Neuronal stem cell (in vitro differentiated cells): Measurements from ENCODE around the gene MANBA.

Source experiments
- DNase-seq: peaks from one replicate; pipeline ENCODE4 v3.0.0-alpha.2; 2013; ENCODE audit warnings: low spot score
- H2AFZ ChIP-seq: one replicate; pipeline ENCODE4 v1.6.1; 2013; ENCODE audit warnings: mild to moderate bottlenecking, low read length, inconsistent platforms
- H2AK5ac ChIP-seq: 2 replicates; pipeline ENCODE4 v1.6.1; 2013; ENCODE audit warnings: low read depth, mild to moderate bottlenecking, inconsistent platforms, low read length, moderate library complexity, mixed read lengths
- H2BK120ac ChIP-seq: 2 replicates; pipeline ENCODE4 v1.6.1; 2013; ENCODE audit warnings: low read depth, mild to moderate bottlenecking, inconsistent platforms, low read length, moderate library complexity, mixed read lengths
- H2BK12ac ChIP-seq: one replicate; pipeline ENCODE4 v1.6.1; 2013; ENCODE audit warnings: low read length, inconsistent platforms
- H2BK15ac ChIP-seq: 2 replicates; pipeline ENCODE4 v1.6.1; 2013; ENCODE audit warnings: mild to moderate bottlenecking, low read length, inconsistent platforms, mixed read lengths
- H2BK5ac ChIP-seq: one replicate; pipeline ENCODE4 v1.6.1; 2013; ENCODE audit warnings: inconsistent platforms, mild to moderate bottlenecking, low read length, moderate library complexity
- H3K14ac ChIP-seq: one replicate; pipeline ENCODE4 v1.6.1; 2013; ENCODE audit warnings: low read length, inconsistent platforms
- H3K18ac ChIP-seq: 2 replicates; pipeline ENCODE4 v1.6.1; 2013; ENCODE audit warnings: low read length, inconsistent platforms
- H3K23ac ChIP-seq: 2 replicates; pipeline ENCODE4 v1.6.1; 2013; ENCODE audit warnings: low read depth, mild to moderate bottlenecking, mixed read lengths, low read length, inconsistent platforms; ENCODE audit not compliant: poor library complexity
- H3K27ac ChIP-seq: replicated peaks from 3 replicates; pipeline ENCODE4 v1.5.1; 2013; ENCODE audit warnings: low read length, inconsistent platforms
- H3K27me3 ChIP-seq, 3 experiments: 2 replicates each; pipeline ENCODE4 v1.6.1; 2013; ENCODE audit warnings: low read length in 3 of 3, mild to moderate bottlenecking in 2 of 3, inconsistent platforms in 1 of 3, low read depth in 1 of 3, mixed read lengths in 1 of 3, moderate library complexity in 1 of 3; ENCODE audit not compliant: control insufficient read depth in 3 of 3, insufficient read depth in 3 of 3
- H3K36me3 ChIP-seq, 2 donors: replicated peaks in 1 of 2; 2 replicates each; pipeline ENCODE4 v1.6.1; 2013; ENCODE audit warnings: low read length in 2 of 2; ENCODE audit not compliant: control insufficient read depth in 2 of 2, insufficient read depth in 2 of 2
- H3K4ac ChIP-seq: 2 replicates; pipeline ENCODE4 v1.6.1; 2013; ENCODE audit warnings: inconsistent platforms, mild to moderate bottlenecking, low read length, moderate library complexity
- H3K4me1 ChIP-seq, 2 donors: 1 replicate in 1 of 2; 2 replicates in 1 of 2; pipeline ENCODE4 v1.6.1; 2013; ENCODE audit warnings: low read length in 2 of 2, low read depth in 1 of 2; ENCODE audit not compliant: control insufficient read depth in 2 of 2, insufficient read depth in 1 of 2
- H3K4me2 ChIP-seq: one replicate; pipeline ENCODE4 v1.6.1; 2013; ENCODE audit warnings: mild to moderate bottlenecking, low read length, inconsistent platforms; ENCODE audit not compliant: insufficient read depth, poor library complexity, severe bottlenecking
- H3K4me3 ChIP-seq, 2 donors: 2 replicates each; pipeline ENCODE4 v1.5.1; 2013; ENCODE audit warnings: low read length in 2 of 2, mild to moderate bottlenecking in 2 of 2, inconsistent platforms in 1 of 2, moderate library complexity in 1 of 2
- H3K79me1 ChIP-seq: one replicate; pipeline ENCODE4 v1.6.1; 2013; ENCODE audit warnings: low read depth, mild to moderate bottlenecking, inconsistent platforms, low read length, moderate library complexity
- H3K9ac ChIP-seq: one replicate; pipeline ENCODE4 v1.6.1; 2013; ENCODE audit warnings: mild to moderate bottlenecking, low read depth, low read length, inconsistent platforms; ENCODE audit not compliant: poor library complexity
- H3K9me3 ChIP-seq, 2 donors: replicated peaks in 1 of 2; 2 replicates each; pipeline versions ENCODE3 to v1.6.1; 2013; ENCODE audit warnings: low read length in 2 of 2, mild to moderate bottlenecking in 2 of 2, inconsistent platforms in 1 of 2, low read depth in 1 of 2, mixed read lengths in 1 of 2, moderate library complexity in 1 of 2; ENCODE audit not compliant: control insufficient read depth in 2 of 2, insufficient read depth in 1 of 2
- H4K8ac ChIP-seq: one replicate; pipeline ENCODE4 v1.6.1; 2013; ENCODE audit warnings: low read depth, mild to moderate bottlenecking, inconsistent platforms, low read length, moderate library complexity
- H4K91ac ChIP-seq: one replicate; pipeline ENCODE4 v1.6.1; 2013; ENCODE audit warnings: low read length, low read depth, mild to moderate bottlenecking, inconsistent platforms; ENCODE audit not compliant: poor library complexity
- WGBS, 2 donors: extraction: QIAGEN DNeasy Blood & Tissue Kit; methylation state at CpG; one replicate each; pipeline ENCODE4 v1.1.7; 2013; ENCODE audit warnings: missing lambda C conversion rate in 2 of 2, mixed read lengths in 1 of 2; ENCODE audit not compliant: insufficient read length in 2 of 2, insufficient replicate concordance in 1 of 2; ENCODE audit errors: extremely low coverage in 2 of 2; 5-methylcytosine and 5-hydroxymethylcytosine counted together

The MANBA gene

DNA sequence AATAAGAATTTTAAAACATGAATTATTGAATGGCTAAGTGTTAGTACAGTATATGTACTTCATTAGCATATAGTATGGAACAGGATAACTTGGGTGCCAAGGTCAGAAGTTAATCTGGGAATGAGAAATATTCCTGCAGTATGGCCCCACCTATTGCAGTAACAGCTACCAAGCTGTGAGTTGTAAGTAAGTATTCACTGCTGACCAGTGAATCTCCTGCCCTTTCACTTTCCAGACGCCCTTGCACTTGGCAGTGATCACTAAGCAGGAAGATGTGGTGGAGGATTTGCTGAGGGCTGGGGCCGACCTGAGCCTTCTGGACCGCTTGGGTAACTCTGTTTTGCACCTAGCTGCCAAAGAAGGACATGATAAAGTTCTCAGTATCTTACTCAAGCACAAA is 154.5 kb downstream of the MANBA start:
- H3K27me3 ChIP-seq: no peaks in the 10 kb centered on the region
- H2BK15ac ChIP-seq: no peak overlapping the region
- H2BK12ac ChIP-seq: no peak overlapping the region
- no CpG with 5 or more reads among the region's 3 CpGs for WGBS, 2 donors
- no peak overlapping the region for H3K4me2 ChIP-seq
- H3K9me3 ChIP-seq: no peaks in the 10 kb centered on the region
- no peak overlapping the region for H4K8ac ChIP-seq
- peaks cover 2 to 58% of the 10 kb centered on the region in 2 donors for H3K36me3 ChIP-seq
- DNase-seq: no peak
- H2AK5ac ChIP-seq: no peak overlapping the region
- H3K79me1 ChIP-seq: no peaks in the 10 kb centered on the region
- no peak overlapping the region for H4K91ac ChIP-seq
- no peak overlapping the region for H3K4me3 ChIP-seq
- no peak overlapping the region for H3K4ac ChIP-seq
- H2AFZ ChIP-seq: no peak overlapping the region
- H2BK5ac ChIP-seq: no peak overlapping the region
- H3K18ac ChIP-seq: no peak overlapping the region
- H3K9ac ChIP-seq: no peak overlapping the region
- H2BK120ac ChIP-seq: no peak overlapping the region
- no peak overlapping the region for H3K14ac ChIP-seq
- no peak overlapping the region for H3K27ac ChIP-seq
- no peak overlapping the region for H3K23ac ChIP-seq
- H3K4me1 ChIP-seq: no peaks in the 10 kb centered on the region

DNA sequence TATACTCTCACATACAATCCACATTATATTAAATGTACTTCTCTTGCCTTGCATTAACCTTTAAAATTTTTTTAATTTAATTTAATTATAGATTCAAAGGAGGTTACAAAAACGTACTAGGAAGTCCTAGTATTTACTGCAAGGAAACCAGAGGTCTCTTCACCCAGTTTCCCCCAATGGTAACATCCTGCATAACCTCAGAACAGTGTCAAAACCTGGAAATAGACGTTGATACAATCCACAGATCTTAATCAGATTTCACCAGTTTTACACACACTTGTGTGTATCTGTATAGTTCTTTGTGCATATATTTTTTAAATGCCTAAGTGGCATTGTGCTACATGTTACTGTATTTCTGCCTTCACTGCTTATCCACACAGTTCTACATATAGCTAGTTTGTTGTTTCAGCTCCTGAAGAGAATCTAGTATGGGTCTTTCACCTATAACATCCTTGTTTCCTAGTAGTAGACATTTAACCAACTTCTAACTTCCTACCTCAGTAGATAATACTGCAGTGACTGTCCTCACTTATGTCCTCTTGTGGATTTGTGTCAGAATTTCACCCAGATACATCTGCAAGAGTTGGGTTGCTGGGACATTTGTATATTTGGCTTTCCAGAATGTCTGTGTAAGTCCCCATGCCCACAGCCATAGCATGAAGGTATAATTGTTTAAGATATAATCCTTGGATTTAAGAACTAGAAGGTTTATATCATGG is 156.4 kb downstream of the MANBA start:
- no peak for DNase-seq
- H2BK12ac ChIP-seq: no peak overlapping the region
- H4K91ac ChIP-seq: no peak overlapping the region
- H2BK5ac ChIP-seq: no peak overlapping the region
- H3K23ac ChIP-seq: no peak overlapping the region
- H3K4me3 ChIP-seq: no peak overlapping the region
- H2AK5ac ChIP-seq: no peak overlapping the region
- no peak overlapping the region for H2AFZ ChIP-seq
- no peak overlapping the region for H2BK120ac ChIP-seq
- WGBS, 2 donors: no CpG with 5 or more reads among the region's 2 CpGs
- peaks cover 2 to 55% of the 10 kb centered on the region in 2 donors for H3K36me3 ChIP-seq
- no peak overlapping the region for H2BK15ac ChIP-seq
- H4K8ac ChIP-seq: no peak overlapping the region
- no peaks in the 10 kb centered on the region for H3K9me3 ChIP-seq
- no peaks in the 10 kb centered on the region for H3K79me1 ChIP-seq
- H3K18ac ChIP-seq: no peak overlapping the region
- no peak overlapping the region for H3K4me2 ChIP-seq
- no peak overlapping the region for H3K4ac ChIP-seq
- H3K27ac ChIP-seq: no peak overlapping the region
- peaks cover 0 to 2% of the 10 kb centered on the region in 2 donors for H3K4me1 ChIP-seq
- H3K27me3 ChIP-seq: no peaks in the 10 kb centered on the region
- H3K14ac ChIP-seq: no peak overlapping the region
- H3K9ac ChIP-seq: no peak overlapping the region

DNA sequence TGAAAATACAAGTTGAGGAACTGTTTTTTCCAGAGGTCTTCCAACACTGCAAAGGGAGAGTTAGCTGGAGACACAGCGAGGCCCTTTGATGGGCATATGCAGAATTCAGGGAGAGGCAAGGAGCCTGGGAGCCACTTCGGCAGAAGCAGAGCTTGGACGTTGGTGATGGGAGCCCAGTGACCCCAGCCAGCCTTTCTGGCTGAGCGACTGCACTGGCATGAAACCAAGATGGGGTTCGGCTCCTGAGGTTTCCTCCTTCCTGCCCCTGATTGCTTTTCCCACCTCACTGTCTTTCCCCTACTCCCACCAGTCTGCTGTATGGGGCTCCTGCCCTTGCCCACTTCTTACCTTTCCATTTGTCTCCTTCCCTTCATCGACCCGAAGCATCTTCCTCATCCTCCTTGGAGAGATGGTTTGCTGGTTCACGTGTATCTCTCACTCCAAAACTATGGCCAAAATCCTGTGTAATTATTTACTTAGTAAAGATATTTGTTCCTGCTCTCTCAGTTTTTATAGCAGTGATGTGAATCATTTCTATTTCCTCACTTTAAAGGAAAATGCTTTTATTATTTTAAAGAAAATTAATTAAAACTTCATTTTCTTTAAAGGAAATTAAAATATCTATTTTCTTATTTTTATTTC is 159.1 kb downstream of the MANBA start:
- no CpG with 5 or more reads among the region's 8 CpGs for WGBS, 2 donors

DNA sequence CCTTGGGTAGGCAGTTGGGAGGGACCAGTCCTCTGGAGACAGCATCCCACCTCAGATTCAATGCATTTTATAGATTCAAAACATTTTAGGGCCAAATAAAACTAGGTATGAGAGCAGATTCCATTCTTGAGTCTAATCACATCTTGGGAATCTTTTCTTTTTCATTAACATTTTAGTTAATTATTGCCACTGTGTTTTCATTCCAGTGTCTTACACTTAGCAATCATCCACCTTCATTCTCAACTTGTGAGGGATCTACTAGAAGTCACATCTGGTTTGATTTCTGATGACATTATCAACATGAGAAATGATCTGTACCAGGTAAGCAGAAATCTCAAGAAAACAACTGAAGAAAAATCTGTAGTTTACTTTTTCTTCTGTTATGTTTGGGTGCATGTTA is 160.1 kb downstream of the MANBA start:
- Histone ChIP-seq H3K9ac (no peak overlapping the region), H3K18ac (no peak overlapping the region), H2BK120ac (no peak overlapping the region), H3K9me3 (no peaks in the 10 kb centered on the region), H2AK5ac (no peak overlapping the region), H3K4me3 (no peak overlapping the region), H3K14ac (no peak overlapping the region), H3K4ac (no peak overlapping the region), H2BK12ac (no peak overlapping the region), H3K23ac (no peak overlapping the region), H3K4me2 (no peak overlapping the region), H3K36me3 (peaks cover 0 to 56% of the 10 kb centered on the region in 2 donors), H2AFZ (no peak overlapping the region), H4K91ac (no peak overlapping the region), H3K27me3 (no peaks in the 10 kb centered on the region), H4K8ac (no peak overlapping the region), H3K27ac (no peak overlapping the region), H2BK5ac (no peak overlapping the region), H3K4me1 (peaks cover 0 to 3% of the 10 kb centered on the region in 2 donors), H2BK15ac (no peak overlapping the region), H3K79me1 (no peaks in the 10 kb centered on the region)
- no peak for DNase-seq

More for the DNA sequence above, 159.1 kb downstream of the MANBA start:
- Histone ChIP-seq H2BK120ac (no peak overlapping the region), H3K9ac (no peak overlapping the region), H4K8ac (no peak overlapping the region), H3K18ac (no peak overlapping the region), H2AFZ (no peak overlapping the region), H3K27ac (no peak overlapping the region), H3K4me3 (peak overlapping the region in 1 of 2 donors; percentile 9), H3K4me1 (peaks cover 0 to 3% of the 10 kb centered on the region in 2 donors), H2AK5ac (no peak overlapping the region), H3K23ac (no peak overlapping the region), H3K4ac (no peak overlapping the region), H3K27me3 (no peaks in the 10 kb centered on the region), H3K36me3 (peaks cover 0 to 54% of the 10 kb centered on the region in 2 donors), H2BK15ac (no peak overlapping the region), H3K79me1 (no peaks in the 10 kb centered on the region), H3K9me3 (no peaks in the 10 kb centered on the region), H2BK5ac (no peak overlapping the region), H2BK12ac (no peak overlapping the region), H3K4me2 (no peak overlapping the region), H4K91ac (no peak overlapping the region), H3K14ac (no peak overlapping the region)
- no peak for DNase-seq
